NT2/D1 (cell line): ENCODE measurements around the gene FUT7.

Experiments used
- DNase-seq: peaks from one replicate; pipeline ENCODE4 v3.0.0-alpha.2; 2011; ENCODE audit warnings: low read depth, low spot score
- H3K27me3 ChIP-seq: 2 replicates; pipeline ENCODE4 v1.6.0; 2011; ENCODE audit warnings: mild to moderate bottlenecking; ENCODE audit not compliant: insufficient read length, insufficient read depth
- H3K36me3 ChIP-seq: 2 replicates; pipeline ENCODE4 v1.6.1; 2011; ENCODE audit warnings: mild to moderate bottlenecking, low read length, mixed read lengths; ENCODE audit not compliant: insufficient read depth, insufficient read length
- H3K4me1 ChIP-seq: 2 replicates; pipeline ENCODE4 v1.5.1; 2011; ENCODE audit not compliant: insufficient read depth, insufficient read length
- H3K4me3 ChIP-seq: 2 replicates; pipeline ENCODE4 v1.5.1; 2011; ENCODE audit warnings: low read depth; ENCODE audit not compliant: insufficient read length
- H3K9ac ChIP-seq: 2 replicates; pipeline ENCODE4 v1.6.0; 2011; ENCODE audit warnings: low read depth; ENCODE audit not compliant: insufficient read length
- H3K9me3 ChIP-seq: 2 replicates; pipeline ENCODE4 v1.5.1; 2011; ENCODE audit warnings: mild to moderate bottlenecking, low read length; ENCODE audit not compliant: insufficient read depth
- SUZ12 ChIP-seq: IDR thresholded peaks from 2 replicates; pipeline ENCODE4 v1.6.1; 2011; ENCODE audit not compliant: insufficient read length, insufficient read depth; ENCODE audit errors: extremely low read depth
- YY1 ChIP-seq: IDR thresholded peaks from 2 replicates; pipeline ENCODE4 v1.6.1; 2011; ENCODE audit not compliant: insufficient read length, insufficient read depth
- ZNF274 ChIP-seq: IDR thresholded peaks from 2 replicates; pipeline ENCODE4 v1.6.1; 2011; ENCODE audit warnings: mild to moderate bottlenecking, low read depth, low read length

FUT7 gene

DNA sequence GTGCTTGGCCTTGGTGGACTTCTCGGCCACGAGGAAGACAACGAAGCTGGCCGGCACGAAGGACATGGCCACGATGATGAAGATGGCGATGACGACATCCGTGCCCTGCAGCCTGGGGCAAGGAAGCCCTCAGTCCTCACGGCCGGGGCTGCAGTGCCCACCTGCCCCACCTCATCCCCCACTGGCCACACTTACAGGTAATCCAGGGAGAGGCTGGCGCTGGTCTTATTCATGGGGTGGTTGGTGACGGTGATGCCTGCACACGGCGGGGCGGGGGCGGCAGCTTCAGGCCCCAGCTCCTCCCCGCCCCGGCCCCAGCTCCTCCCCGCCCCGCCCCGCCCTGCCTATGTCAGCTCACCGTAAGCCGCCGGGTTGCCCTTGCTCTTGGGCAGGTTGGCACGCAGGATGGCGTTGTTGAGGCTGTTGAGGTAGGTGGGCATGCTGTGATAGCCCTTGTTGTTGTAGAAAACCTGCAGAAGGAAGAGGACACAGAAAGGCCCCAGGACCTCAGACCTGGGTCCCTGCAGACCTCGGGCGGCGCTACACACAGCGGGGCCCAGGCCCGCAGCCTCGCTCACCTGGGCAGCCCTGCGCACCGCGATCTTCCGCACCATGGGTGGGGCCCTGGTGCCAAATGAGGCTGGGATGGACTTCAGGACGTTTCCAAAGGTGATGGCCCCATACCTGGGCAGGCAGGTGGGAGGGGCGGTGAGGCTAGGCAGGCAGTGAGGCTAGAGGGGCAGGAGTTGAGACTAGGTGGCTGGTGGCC, 19.8 kb downstream of the FUT7 start:
- no peaks in the 10 kb centered on the region for H3K27me3 ChIP-seq
- TF ChIP-seq SUZ12: no peak
- no peak for TF ChIP-seq YY1
- no peak for TF ChIP-seq ZNF274
- no peaks in the 10 kb centered on the region; the same call in 1 of the 2 replicates for H3K9me3 ChIP-seq
- no peak for DNase-seq
- H3K9ac ChIP-seq: no peak overlapping the region
- no peak overlapping the region for H3K4me3 ChIP-seq
- no peaks in the 10 kb centered on the region for H3K4me1 ChIP-seq
- H3K36me3 ChIP-seq: peaks cover 10% of the 10 kb centered on the region

DNA sequence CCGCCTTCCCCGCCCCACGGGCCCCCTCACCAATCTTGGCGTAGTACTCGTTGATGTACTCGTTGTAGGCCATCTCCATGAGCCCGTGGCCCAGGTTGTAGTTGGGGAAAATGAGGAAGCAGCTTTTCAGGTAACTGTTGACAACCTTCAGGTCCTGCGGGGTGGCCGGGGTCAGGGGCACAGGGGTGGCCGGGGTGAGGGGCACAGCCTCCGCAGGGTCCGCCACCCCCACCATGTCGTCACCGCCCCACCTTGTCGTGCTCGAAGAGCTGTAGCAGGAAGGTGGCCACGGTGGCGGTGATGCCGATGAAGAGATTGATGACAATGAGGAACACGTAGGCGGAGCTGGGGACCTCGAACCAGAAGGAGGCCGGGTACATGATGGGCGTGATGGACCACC, 20.7 kb downstream of the FUT7 start:
- H3K36me3 ChIP-seq: peaks cover 2% of the 10 kb centered on the region

DNA sequence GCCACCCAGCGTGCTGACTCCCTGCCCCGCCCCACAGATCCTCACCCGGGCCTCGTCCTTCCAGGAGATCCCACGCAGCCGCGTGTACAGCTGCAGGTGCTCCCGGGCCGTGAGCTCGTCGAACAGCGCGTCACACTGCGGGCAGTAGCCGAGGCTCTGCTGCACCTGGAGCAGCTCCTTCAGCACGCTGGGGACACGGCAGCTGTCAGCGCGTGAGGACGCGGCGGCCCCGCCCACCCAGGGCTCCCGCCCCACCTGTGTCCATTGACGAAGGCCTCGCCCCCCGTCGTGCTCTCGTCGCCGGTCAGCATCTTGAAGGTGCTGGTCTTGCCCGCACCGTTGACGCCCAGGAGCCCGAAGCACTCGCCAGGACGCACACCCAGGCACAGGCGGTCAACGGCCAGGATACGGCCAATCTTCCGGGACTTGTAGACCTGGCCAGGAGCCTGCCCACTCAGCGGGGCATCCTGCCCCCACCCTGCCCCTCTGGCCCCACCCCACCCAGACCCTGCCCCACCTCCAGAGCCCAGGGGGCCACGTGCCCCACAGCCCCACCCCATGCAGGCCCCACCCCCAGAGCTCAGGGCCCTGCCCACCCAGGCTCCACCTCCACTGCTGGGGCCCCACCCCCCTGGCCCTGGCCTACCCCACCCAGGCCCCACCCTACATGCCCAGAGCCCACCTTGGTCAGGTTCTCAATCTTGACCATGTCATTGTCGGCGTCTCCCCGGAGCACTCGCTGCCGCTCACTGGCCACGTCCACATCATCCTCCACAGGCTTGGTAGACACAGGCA, 21.8 kb downstream of the FUT7 start:
- H3K36me3 ChIP-seq: no peaks in the 10 kb centered on the region
- H3K4me3 ChIP-seq: no peak overlapping the region
- H3K27me3 ChIP-seq: no peaks in the 10 kb centered on the region
- no peak overlapping the region for H3K9ac ChIP-seq
- peaks cover 6% of the 10 kb centered on the region; the same call in 1 of the 2 replicates for H3K9me3 ChIP-seq
- TF ChIP-seq ZNF274 (no peak), YY1 (no peak)
- H3K4me1 ChIP-seq: no peaks in the 10 kb centered on the region
- DNase-seq: no peak

More for the DNA sequence above, 20.7 kb downstream of the FUT7 start:
- no peaks in the 10 kb centered on the region for H3K27me3 ChIP-seq
- no peaks in the 10 kb centered on the region; the same call in 1 of the 2 replicates for H3K9me3 ChIP-seq
- H3K4me1 ChIP-seq: no peaks in the 10 kb centered on the region
- DNase-seq: no peak
- no peak for TF ChIP-seq ZNF274
- TF ChIP-seq SUZ12: no peak
- no peak for TF ChIP-seq YY1
- no peak overlapping the region for H3K9ac ChIP-seq
- H3K4me3 ChIP-seq: no peak overlapping the region

DNA sequence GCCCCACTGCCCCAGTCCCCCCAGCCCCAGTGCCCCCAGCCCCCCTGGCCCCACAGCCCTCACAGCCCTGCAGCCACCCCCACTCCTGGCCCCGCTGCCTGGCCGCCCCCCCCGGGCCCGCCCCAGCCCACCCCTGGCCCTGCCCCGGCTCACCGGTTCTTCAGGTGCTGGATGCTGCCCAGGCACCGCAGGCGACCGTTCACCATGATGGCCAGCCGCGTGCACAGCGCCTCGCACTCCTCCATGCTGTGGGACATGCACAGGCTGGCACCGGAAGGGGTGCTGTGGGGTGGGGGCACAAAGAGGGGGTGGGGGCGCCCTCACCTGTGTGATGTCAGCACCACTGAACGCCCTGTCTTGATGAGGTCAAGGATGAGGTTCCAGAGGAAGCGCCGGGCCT, 22.7 kb downstream of the FUT7 start:
- Histone ChIP-seq H3K4me3 (no peak overlapping the region), H3K36me3 (no peaks in the 10 kb centered on the region), H3K4me1 (no peaks in the 10 kb centered on the region), H3K9me3 (peaks cover 8% of the 10 kb centered on the region; the same call in 1 of the 2 replicates), H3K9ac (no peak overlapping the region), H3K27me3 (no peaks in the 10 kb centered on the region)
- no peak for DNase-seq
- TF ChIP-seq SUZ12 (no peak), ZNF274 (no peak), YY1 (no peak)

GRCh38 chr9:137008312-137008711, 23.6 kb downstream of the FUT7 start:
- DNase-seq: no peak
- Histone ChIP-seq H3K9me3 (peaks cover 8% of the 10 kb centered on the region; the same call in 1 of the 2 replicates), H3K27me3 (no peaks in the 10 kb centered on the region), H3K4me3 (no peak overlapping the region), H3K4me1 (no peaks in the 10 kb centered on the region), H3K36me3 (no peaks in the 10 kb centered on the region), H3K9ac (peak overlapping the region; percentile 32)
- TF ChIP-seq SUZ12: no peak

- Histone ChIP-seq H3K27me3 (no peaks in the 10 kb centered on the region), H3K4me3 (no peak overlapping the region), H3K9me3 (peaks cover 8% of the 10 kb centered on the region; the same call in 1 of the 2 replicates), H3K36me3 (no peaks in the 10 kb centered on the region), H3K9ac (peak overlapping the region; percentile 32), H3K4me1 (no peaks in the 10 kb centered on the region)
- DNase-seq: no peak
- TF ChIP-seq YY1: no peak
- no peak for TF ChIP-seq SUZ12
- no peak for TF ChIP-seq ZNF274
These were observed 24.0 kb downstream of the FUT7 start for GRCh38 chr9:137007816-137008270.

DNA sequence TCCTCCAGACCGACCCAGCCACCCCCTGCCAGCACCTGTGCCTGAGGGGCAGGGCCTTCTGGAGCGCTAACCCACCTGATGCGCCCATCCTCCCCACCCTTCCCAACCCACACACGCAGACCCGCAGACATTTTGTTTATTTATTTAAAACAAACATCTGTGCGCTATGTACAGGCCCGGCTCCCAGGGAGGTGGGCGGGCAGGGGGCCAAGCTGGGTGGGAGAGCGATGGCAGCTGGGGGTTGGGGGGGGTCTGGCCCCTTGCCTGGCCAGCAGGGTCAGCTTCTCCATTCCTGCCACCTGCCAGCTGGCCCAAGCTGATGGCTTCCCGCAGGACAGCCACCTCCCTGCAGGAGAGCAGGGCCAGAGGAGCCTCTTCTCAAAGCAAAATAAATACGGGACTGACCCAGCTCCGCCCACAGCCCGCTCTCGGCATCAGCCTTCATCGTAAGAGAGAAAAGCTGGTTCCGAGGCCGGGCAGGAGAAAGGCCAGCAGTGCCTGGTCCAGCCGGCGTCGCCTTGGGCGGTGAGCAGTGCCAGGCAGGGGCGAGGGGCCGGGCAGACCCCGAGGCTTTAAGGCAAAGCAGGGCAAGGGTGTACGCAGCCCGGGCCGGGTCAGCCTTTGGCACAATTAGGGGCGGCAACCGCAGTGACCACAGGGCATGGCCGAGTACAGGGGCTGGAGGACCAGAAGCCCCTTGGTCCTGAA, 24.6 kb downstream of the FUT7 start:
- H3K9ac ChIP-seq: no peak overlapping the region
- H3K27me3 ChIP-seq: no peaks in the 10 kb centered on the region
- TF ChIP-seq ZNF274: no peak
- no peak for TF ChIP-seq SUZ12
- no peak for TF ChIP-seq YY1
- H3K4me3 ChIP-seq: no peak overlapping the region
- no peaks in the 10 kb centered on the region for H3K36me3 ChIP-seq
- H3K4me1 ChIP-seq: no peaks in the 10 kb centered on the region
- peaks cover 8% of the 10 kb centered on the region; the same call in 1 of the 2 replicates for H3K9me3 ChIP-seq
- no peak for DNase-seq
